ENCODE results near the gene CACNA1D.

Gene CACNA1D

DNA sequence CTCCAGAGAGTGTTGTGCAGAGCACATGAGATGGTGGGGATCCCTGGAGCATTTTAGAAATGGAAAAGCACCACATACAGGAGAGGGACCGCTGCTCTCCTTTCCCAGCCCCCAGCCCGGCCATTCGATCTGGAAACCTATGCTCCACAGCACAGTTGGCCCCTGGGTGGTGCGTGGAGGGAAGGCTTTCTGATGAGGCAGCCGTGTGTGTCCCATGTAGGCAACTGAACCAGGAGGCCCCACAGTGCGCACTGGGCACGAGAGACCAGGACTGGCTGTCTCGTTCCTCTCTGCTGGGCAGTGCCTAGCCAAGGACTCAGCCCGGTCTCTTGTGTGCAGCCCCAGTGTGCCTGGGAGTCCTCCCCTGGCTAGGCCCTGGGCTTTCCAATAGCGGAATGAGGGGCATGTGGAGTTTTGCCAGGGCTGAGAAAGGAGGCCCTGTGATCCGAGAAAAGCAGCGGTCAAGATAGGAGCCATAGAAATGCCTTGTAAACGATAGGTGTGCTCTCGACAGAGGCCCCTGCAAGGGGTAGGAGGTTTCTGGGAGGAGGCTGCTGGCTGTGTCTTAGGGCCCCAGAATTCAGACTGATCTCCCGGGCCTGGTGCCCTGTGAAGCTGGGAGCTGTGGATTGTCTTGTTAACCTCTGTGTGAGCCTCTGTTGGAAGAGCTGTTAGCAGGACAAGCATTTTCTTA is 312.9 kb downstream of the CACNA1D start:
- no peak overlapping the region for H3K27ac ChIP-seq
- TF ChIP-seq ZFX (IDR thresholded peaks at IDR 0.05) = no peak
- TF ChIP-seq, protein P1, sequence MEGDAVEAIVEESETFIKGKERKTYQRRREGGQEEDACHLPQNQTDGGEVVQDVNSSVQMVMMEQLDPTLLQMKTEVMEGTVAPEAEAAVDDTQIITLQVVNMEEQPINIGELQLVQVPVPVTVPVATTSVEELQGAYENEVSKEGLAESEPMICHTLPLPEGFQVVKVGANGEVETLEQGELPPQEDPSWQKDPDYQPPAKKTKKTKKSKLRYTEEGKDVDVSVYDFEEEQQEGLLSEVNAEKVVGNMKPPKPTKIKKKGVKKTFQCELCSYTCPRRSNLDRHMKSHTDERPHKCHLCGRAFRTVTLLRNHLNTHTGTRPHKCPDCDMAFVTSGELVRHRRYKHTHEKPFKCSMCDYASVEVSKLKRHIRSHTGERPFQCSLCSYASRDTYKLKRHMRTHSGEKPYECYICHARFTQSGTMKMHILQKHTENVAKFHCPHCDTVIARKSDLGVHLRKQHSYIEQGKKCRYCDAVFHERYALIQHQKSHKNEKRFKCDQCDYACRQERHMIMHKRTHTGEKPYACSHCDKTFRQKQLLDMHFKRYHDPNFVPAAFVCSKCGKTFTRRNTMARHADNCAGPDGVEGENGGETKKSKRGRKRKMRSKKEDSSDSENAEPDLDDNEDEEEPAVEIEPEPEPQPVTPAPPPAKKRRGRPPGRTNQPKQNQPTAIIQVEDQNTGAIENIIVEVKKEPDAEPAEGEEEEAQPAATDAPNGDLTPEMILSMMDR (conservative IDR thresholded peaks at IDR 0.05) = no peak

GRCh38 chr3:53808496-53808895 is 314.1 kb downstream of the CACNA1D start:
- TF ChIP-seq, protein P1 (conservative IDR thresholded peaks at IDR 0.05) = no peak
- no peak for TF ChIP-seq ZFX (IDR thresholded peaks at IDR 0.05)
- H3K27ac ChIP-seq = no peak overlapping the region

DNA sequence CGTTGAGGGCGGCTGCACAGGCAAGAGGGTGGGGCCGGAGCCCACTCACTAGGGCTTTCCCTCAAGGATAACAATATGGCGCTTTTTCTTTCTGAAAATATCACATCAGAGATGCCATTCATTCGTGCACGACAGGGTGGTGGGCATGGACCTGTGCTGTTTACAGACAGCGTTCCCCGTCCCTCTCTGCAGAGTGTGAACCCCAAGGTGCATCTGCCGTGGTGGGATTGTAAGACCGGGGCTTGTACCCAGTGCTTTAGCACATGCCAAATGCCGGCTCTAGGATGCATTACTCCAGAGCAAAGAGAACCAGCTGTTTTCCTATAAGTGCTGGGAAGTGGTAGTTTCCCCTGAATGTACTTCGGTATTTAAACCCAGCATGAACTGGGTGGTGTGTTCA is 314.9 kb downstream of the CACNA1D start:
- no peak overlapping the region for H3K27ac ChIP-seq
- TF ChIP-seq, protein P1 (conservative IDR thresholded peaks at IDR 0.05) = no peak
- TF ChIP-seq ZFX (IDR thresholded peaks at IDR 0.05) = no peak

DNA sequence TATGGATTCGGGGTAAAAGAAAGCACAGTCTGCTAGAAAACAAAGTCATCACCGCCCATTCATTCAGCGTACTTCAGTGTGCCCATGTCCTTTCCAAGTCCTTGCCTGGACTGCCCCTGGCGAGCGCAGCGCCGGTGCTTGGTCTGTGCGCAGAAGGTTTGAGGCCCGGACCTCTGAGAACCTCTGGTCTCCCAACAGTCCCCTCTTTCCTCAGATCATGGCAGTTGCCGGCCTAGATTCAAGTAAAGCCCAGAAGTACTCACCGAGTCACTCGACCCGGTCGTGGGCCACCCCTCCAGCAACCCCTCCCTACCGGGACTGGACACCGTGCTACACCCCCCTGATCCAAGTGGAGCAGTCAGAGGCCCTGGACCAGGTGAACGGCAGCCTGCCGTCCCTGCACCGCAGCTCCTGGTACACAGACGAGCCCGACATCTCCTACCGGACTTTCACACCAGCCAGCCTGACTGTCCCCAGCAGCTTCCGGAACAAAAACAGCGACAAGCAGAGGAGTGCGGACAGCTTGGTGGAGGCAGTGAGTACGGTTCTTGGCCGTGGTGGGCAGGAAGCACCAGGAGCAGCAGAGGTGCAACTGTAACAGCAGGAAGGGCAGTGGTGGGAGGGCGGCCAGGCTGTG is 315.5 kb downstream of the CACNA1D start:
- no peak overlapping the region for H3K27ac ChIP-seq
- TF ChIP-seq, protein P1 (conservative IDR thresholded peaks at IDR 0.05) = no peak
- TF ChIP-seq ZFX (IDR thresholded peaks at IDR 0.05) = no peak

- TF ChIP-seq ZFX (IDR thresholded peaks at IDR 0.05) = no peak
- TF ChIP-seq, protein P1 (conservative IDR thresholded peaks at IDR 0.05) = no peak
- no peak overlapping the region for H3K27ac ChIP-seq
These were observed 316.9 kb downstream of the CACNA1D start for GRCh38 chr3:53811143-53811927.

DNA sequence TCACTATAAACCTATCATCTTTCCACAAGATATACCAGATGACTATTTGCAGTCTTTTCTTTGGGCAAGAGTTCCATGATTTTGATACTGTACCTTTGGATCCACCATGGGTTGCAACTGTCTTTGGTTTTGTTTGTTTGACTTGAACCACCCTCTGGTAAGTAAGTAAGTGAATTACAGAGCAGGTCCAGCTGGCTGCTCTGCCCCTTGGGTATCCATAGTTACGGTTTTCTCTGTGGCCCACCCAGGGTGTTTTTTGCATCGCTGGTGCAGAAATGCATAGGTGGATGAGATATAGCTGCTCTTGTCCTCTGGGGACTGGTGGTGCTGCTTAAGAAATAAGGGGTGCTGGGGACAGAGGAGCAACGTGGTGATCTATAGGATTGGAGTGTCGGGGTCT is 318.0 kb downstream of the CACNA1D start:
- TF ChIP-seq ZFX (IDR thresholded peaks at IDR 0.05) = no peak
- TF ChIP-seq, protein P1 (conservative IDR thresholded peaks at IDR 0.05) = no peak; the same call in 1 of the 2 replicates
- H3K27ac ChIP-seq = no peak overlapping the region

DNA sequence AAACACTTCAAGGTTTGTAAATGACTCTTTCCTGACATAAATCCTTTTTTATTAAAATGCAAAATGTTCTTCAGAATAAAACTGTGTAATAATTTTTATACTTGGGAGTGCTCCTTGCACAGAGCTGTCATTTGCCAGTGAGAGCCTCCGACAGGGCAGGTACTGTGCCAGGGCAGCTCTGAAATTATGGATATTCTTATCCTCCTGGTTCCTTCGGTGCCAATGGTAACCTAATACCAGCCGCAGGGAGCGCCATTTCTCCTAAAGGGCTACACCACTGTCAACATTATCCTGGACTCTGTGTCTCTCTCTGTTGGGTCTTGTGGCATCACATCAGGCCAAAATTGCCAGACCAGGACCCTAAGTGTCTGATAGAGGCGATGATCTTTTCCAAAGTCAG is 318.8 kb downstream of the CACNA1D start:
- no peak for TF ChIP-seq ZFX (IDR thresholded peaks at IDR 0.05)
- TF ChIP-seq, protein P1 (conservative IDR thresholded peaks at IDR 0.05) = no peak
- H3K27ac ChIP-seq = no peak overlapping the region

All from C4-2B (cell line).